Measurements from ENCODE around the gene ARHGEF40. TPM values are rescaled to one million over a fixed set of nuclear protein-coding genes. Genes with fewer than 3 reads are reported as not detected.
A peak's percentile ranks its signal among the peaks of the same experiment; 100 is the strongest.

Gene ARHGEF40
- total RNA-seq, 2 donors from 2014 or later, result 12.0 to 17.3 TPM

- DNase-seq (no peak), ATAC-seq (no peak)
- no peaks in the 10 kb centered on the region for H3K9me3 ChIP-seq (ENCODE audit: control insufficient read depth, low read length, poor library complexity, severe bottlenecking)
- no peaks in the 10 kb centered on the region for H3K36me3 Mint-ChIP-seq (ENCODE audit: low read depth)
- peaks cover 27% of the 10 kb centered on the region for H3K4me1 Mint-ChIP-seq
- peak overlapping the region; percentile 97 for H3K27ac Mint-ChIP-seq
- H3K4me3 Mint-ChIP-seq, result peak overlapping the region; percentile 95
- no peaks in the 10 kb centered on the region for H3K27me3 Mint-ChIP-seq
Measured at GRCh38 chr14:21103411-21103709, 33.3 kb downstream of the ARHGEF40 start.

DNA sequence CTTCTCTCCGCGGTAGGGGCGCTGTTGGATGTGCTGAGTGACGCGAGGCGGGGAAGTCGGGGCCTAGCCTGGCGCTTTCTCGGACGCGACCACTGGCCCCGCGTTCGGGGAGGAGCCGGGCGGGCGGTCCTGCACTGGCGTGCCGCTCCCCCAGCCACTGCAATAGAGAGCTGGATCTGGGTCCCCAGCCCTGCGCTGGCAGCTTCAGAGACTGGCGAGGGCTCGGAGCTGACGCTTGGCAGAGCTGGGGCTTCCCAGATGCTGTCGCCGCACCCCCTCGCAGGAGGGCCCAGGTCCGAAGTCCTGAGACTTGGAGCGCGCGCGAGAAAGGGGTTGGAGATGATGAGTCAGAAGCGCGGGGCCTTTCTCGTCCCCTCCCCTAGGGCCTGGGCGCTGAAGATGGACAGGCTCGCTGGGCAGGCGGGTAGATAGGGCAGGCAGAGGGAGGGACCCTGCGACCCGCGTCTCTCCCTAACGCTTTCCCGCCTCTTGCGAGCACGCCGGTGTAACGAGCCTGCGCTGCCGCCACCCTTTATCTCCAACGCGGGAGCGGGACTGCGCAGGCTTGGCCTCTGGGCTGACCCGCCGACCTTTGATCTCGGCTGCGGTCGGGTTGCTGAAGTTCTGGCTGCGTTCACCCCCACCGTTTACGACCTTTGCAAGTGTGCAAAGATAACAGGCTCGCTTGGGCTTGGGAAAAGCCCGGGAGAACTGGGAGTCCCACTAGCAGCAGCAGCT is 33.8 kb downstream of the ARHGEF40 start:
- H3K9me3 ChIP-seq (ENCODE audit: control insufficient read depth, low read length, poor library complexity, severe bottlenecking), result no peaks in the 10 kb centered on the region
- H3K4me3 Mint-ChIP-seq, result peak overlapping the region; percentile 95
- H3K4me1 Mint-ChIP-seq, result peaks cover 24% of the 10 kb centered on the region
- no peaks in the 10 kb centered on the region for H3K36me3 Mint-ChIP-seq (ENCODE audit: low read depth)
- ATAC-seq, result peak; percentile 87
- no peaks in the 10 kb centered on the region for H3K27me3 Mint-ChIP-seq
- peak; percentile 82 to 91 (median 83) for DNase-seq
- H3K27ac Mint-ChIP-seq, result peak overlapping the region; percentile 97

GRCh38 chr14:21104448-21105060 is 34.5 kb downstream of the ARHGEF40 start:
- no peaks in the 10 kb centered on the region for H3K9me3 ChIP-seq (ENCODE audit: control insufficient read depth, low read length, poor library complexity, severe bottlenecking)
- peaks cover 18% of the 10 kb centered on the region for H3K4me1 Mint-ChIP-seq
- peak; percentile 53 for ATAC-seq

DNA sequence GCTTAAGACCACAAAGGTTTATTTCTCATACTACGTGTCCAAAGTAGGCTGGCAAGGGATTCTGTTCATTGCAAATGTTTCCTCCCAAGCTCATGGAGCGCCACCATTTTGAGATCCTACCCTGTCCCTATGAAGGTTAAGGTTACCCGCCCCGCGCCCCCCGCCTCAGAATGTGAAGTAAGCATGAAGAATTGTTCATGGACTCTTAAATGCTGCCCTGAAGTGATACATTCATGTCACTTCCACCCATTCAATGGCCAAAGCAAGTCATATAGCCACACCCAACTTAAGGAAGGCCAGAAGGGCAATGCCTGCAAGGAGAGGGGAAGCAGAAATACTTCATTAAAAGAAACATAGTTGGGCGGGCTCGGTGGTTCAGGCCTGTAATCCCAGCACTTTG is 35.0 kb downstream of the ARHGEF40 start:
- Mint-ChIP-seq H3K36me3 (ENCODE audit: low read depth) (no peaks in the 10 kb centered on the region), H3K4me3 (no peak overlapping the region), H3K27ac (peak overlapping the region; percentile 97), H3K4me1 (peaks cover 17% of the 10 kb centered on the region), H3K27me3 (no peaks in the 10 kb centered on the region)
- ATAC-seq (no peak), DNase-seq (no peak)
- H3K9me3 ChIP-seq (ENCODE audit: control insufficient read depth, low read length, poor library complexity, severe bottlenecking), result no peaks in the 10 kb centered on the region

More at GRCh38 chr14:21104448-21105060, 34.5 kb downstream of the ARHGEF40 start:
- peak overlapping the region; percentile 97 for H3K27ac Mint-ChIP-seq
- peak; percentile 35 to 47 (median 44) for DNase-seq
- no peaks in the 10 kb centered on the region for H3K27me3 Mint-ChIP-seq
- H3K4me3 Mint-ChIP-seq, result peak overlapping the region; percentile 95
- no peaks in the 10 kb centered on the region for H3K36me3 Mint-ChIP-seq (ENCODE audit: low read depth)

GRCh38 chr14:21106176-21106497 is 36.0 kb downstream of the ARHGEF40 start:
- H3K27me3 Mint-ChIP-seq, result no peaks in the 10 kb centered on the region
- no peak overlapping the region for H3K27ac Mint-ChIP-seq
- no peak for ATAC-seq
- H3K4me1 Mint-ChIP-seq, result peaks cover 17% of the 10 kb centered on the region
- H3K36me3 Mint-ChIP-seq (ENCODE audit: low read depth), result no peaks in the 10 kb centered on the region
- H3K9me3 ChIP-seq (ENCODE audit: control insufficient read depth, low read length, poor library complexity, severe bottlenecking), result no peaks in the 10 kb centered on the region
- H3K4me3 Mint-ChIP-seq, result no peak overlapping the region
- DNase-seq, result no peak

- H3K9me3 ChIP-seq (ENCODE audit: control insufficient read depth, low read length, poor library complexity, severe bottlenecking), result no peaks in the 10 kb centered on the region
- Mint-ChIP-seq H3K27me3 (no peaks in the 10 kb centered on the region), H3K27ac (peak overlapping the region; percentile 32), H3K4me3 (peak overlapping the region; percentile 61), H3K36me3 (ENCODE audit: low read depth) (no peaks in the 10 kb centered on the region), H3K4me1 (peaks cover 17% of the 10 kb centered on the region)
- ATAC-seq, result no peak
- peak; percentile 55 to 75 (median 57) for DNase-seq
Measured at GRCh38 chr14:21106498-21107282, 36.6 kb downstream of the ARHGEF40 start.

DNA sequence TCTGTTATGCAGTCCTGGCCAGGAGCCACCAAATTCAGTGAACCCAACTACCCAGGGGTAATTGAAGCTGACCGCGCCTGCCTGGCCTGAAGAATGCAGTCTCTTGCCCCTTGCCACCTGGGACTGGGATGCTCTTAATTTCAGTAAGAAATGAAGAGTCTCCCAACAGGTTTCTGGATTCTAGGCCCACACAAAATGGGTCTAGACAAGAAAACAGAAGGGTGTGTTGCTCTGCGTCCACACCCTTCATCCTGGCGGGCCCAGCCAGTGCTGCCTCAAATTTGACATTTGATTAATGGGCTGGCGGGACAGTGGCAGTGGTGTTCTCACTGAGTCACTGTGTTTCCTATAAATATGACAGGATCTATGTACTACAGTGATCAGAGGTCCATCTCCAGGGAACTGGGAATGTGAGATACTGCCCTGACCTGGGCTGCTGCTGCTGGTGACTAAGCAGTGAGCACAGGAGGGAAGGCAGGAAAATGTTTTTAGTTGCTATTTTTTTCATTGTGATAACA is 37.2 kb downstream of the ARHGEF40 start:
- Mint-ChIP-seq H3K4me1 (peaks cover 17% of the 10 kb centered on the region), H3K27me3 (no peaks in the 10 kb centered on the region), H3K4me3 (no peak overlapping the region), H3K27ac (peak overlapping the region; percentile 32), H3K36me3 (ENCODE audit: low read depth) (no peaks in the 10 kb centered on the region)
- ATAC-seq (no peak), DNase-seq (no peak)
- H3K9me3 ChIP-seq (ENCODE audit: control insufficient read depth, low read length, poor library complexity, severe bottlenecking), result no peaks in the 10 kb centered on the region

GRCh38 chr14:21108791-21109190 is 38.7 kb downstream of the ARHGEF40 start:
- Mint-ChIP-seq H3K27ac (peak overlapping the region; percentile 41), H3K27me3 (no peaks in the 10 kb centered on the region), H3K4me3 (no peak overlapping the region), H3K36me3 (ENCODE audit: low read depth) (no peaks in the 10 kb centered on the region), H3K4me1 (peaks cover 9% of the 10 kb centered on the region)
- no peak for DNase-seq
- H3K9me3 ChIP-seq (ENCODE audit: control insufficient read depth, low read length, poor library complexity, severe bottlenecking), result no peaks in the 10 kb centered on the region
- ATAC-seq, result no peak

- H3K36me3 Mint-ChIP-seq (ENCODE audit: low read depth), result no peaks in the 10 kb centered on the region
- peaks cover 7% of the 10 kb centered on the region for H3K4me1 Mint-ChIP-seq
- H3K4me3 Mint-ChIP-seq, result no peak overlapping the region
- H3K27me3 Mint-ChIP-seq, result no peaks in the 10 kb centered on the region
- no peaks in the 10 kb centered on the region for H3K9me3 ChIP-seq (ENCODE audit: control insufficient read depth, low read length, poor library complexity, severe bottlenecking)
- no peak for DNase-seq
- H3K27ac Mint-ChIP-seq, result no peak overlapping the region
- no peak for ATAC-seq
Measured at GRCh38 chr14:21109377-21110138, 39.5 kb downstream of the ARHGEF40 start.

- no peak overlapping the region for H3K4me3 Mint-ChIP-seq
- no peak overlapping the region for H3K27ac Mint-ChIP-seq
- H3K27me3 Mint-ChIP-seq, result no peaks in the 10 kb centered on the region
- H3K9me3 ChIP-seq (ENCODE audit: control insufficient read depth, low read length, poor library complexity, severe bottlenecking), result no peaks in the 10 kb centered on the region
- H3K4me1 Mint-ChIP-seq, result no peaks in the 10 kb centered on the region
- H3K36me3 Mint-ChIP-seq (ENCODE audit: low read depth), result no peaks in the 10 kb centered on the region
- ATAC-seq (no peak), DNase-seq (no peak)
Measured at GRCh38 chr14:21112255-21112654, 42.2 kb downstream of the ARHGEF40 start.

GRCh38 chr14:21113369-21113768 is 43.3 kb downstream of the ARHGEF40 start:
- H3K9me3 ChIP-seq (ENCODE audit: control insufficient read depth, low read length, poor library complexity, severe bottlenecking), result no peaks in the 10 kb centered on the region
- DNase-seq (no peak), ATAC-seq (no peak)
- H3K27me3 Mint-ChIP-seq, result peaks cover 7% of the 10 kb centered on the region
- no peaks in the 10 kb centered on the region for H3K4me1 Mint-ChIP-seq
- no peak overlapping the region for H3K4me3 Mint-ChIP-seq
- H3K27ac Mint-ChIP-seq, result no peak overlapping the region
- no peaks in the 10 kb centered on the region for H3K36me3 Mint-ChIP-seq (ENCODE audit: low read depth)

DNA sequence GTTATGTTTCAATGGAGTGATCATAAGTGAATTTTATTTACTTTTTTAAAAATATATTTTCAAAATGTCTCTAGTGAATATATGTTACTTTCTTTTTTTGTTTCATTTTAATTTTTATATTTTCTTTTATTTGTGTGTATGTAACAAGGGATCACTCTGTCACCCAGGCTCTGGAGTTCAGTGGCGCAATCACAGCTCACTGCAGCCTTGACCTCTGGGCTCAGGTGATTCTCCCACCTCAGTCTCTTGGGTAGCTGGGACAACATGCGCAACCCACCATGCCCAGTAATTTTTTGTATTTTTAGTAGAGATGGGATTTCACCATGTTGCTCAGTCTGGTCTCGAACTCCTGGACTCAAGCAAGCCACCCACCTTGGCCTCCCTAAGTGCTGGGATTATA is 48.8 kb downstream of the ARHGEF40 start:
- Mint-ChIP-seq H3K36me3 (ENCODE audit: low read depth) (no peaks in the 10 kb centered on the region), H3K27ac (no peak overlapping the region), H3K4me3 (no peak overlapping the region), H3K4me1 (no peaks in the 10 kb centered on the region), H3K27me3 (peaks cover 34% of the 10 kb centered on the region)
- no peaks in the 10 kb centered on the region for H3K9me3 ChIP-seq (ENCODE audit: control insufficient read depth, low read length, poor library complexity, severe bottlenecking)
- DNase-seq (no peak), ATAC-seq (no peak)

- ATAC-seq (no peak), DNase-seq (no peak)
- Mint-ChIP-seq H3K4me1 (no peaks in the 10 kb centered on the region), H3K36me3 (ENCODE audit: low read depth) (no peaks in the 10 kb centered on the region), H3K27ac (no peak overlapping the region), H3K27me3 (peaks cover 34% of the 10 kb centered on the region), H3K4me3 (no peak overlapping the region)
- H3K9me3 ChIP-seq (ENCODE audit: control insufficient read depth, low read length, poor library complexity, severe bottlenecking), result no peaks in the 10 kb centered on the region
Measured at GRCh38 chr14:21120686-21121085, 50.6 kb downstream of the ARHGEF40 start.
